ENCODE results near the gene PRRT4. TPM values are rescaled to one million over a fixed set of nuclear protein-coding genes. Genes with fewer than 3 reads are reported as not detected.

PRRT4 gene
- total RNA-seq, 6 experiments from 2014 or later: 0.11 to 0.32 (median 0.18) TPM; not detected in 2

DNA sequence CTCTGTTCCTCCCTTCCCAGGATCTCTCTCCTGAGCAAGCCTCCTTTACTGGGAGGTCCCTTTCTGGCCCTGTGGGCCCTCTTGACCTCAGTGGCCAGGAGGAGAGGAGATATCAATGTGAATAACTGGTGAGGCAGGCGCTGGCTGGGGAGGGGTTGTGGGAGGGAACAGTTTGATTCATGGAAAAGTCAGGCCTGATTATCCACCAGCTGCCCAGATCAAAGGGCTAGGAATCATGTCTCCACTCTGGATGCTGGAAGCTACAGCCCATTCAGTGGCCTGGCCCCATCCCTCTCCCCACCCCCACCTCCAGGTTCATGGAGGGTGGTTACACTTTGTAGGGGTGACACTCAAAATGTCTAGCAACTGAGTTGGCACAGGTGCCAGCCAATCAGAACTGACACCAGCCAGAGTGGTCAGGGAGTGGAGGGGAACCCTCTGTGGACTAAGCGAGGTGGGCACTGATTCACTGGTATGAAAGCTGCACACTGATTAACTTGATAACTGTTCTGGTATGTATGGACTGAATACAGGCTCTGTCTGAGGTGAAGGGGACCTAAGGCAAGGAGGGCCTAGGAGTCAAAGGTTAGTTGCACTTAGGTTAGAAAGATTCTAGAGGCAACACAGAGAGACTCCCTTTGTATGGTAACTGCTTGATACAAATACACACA lies 4.8 kb downstream of the PRRT4 start:
- H3K4me3 ChIP-seq: no peak overlapping the region
- peaks cover 0 to 7% (median 0%) of the 10 kb centered on the region in 4 donors for H3K4me1 ChIP-seq
- H3K27me3 ChIP-seq: peaks cover 0 to under 1% of the 10 kb centered on the region in 2 donors
- TF ChIP-seq POLR2A (IDR thresholded peaks at IDR 0.05) (no peak), CTCF (IDR thresholded peaks at IDR 0.05) (no peak)
- H3K9me3 ChIP-seq: no peaks in the 10 kb centered on the region
- H3K36me3 ChIP-seq: no peaks in the 10 kb centered on the region
- intact Hi-C loops (cut with DNase I): no loop called here
- ATAC-seq: no peak
- no peak overlapping the region for H3K27ac ChIP-seq
- no CpG with 5 or more reads among the region's 2 CpGs for WGBS (ENCODE audit: insufficient coverage, low coverage, low lambda C conversion rate, missing lambda C conversion rate)
- DNase-seq: no peak

GRCh38 chr7:128353610-128354009 lies 7.9 kb downstream of the PRRT4 start:
- WGBS (ENCODE audit: insufficient coverage, low coverage, low lambda C conversion rate, missing lambda C conversion rate): 100% methylated on average over 1 of the region's 1 CpG

DNA sequence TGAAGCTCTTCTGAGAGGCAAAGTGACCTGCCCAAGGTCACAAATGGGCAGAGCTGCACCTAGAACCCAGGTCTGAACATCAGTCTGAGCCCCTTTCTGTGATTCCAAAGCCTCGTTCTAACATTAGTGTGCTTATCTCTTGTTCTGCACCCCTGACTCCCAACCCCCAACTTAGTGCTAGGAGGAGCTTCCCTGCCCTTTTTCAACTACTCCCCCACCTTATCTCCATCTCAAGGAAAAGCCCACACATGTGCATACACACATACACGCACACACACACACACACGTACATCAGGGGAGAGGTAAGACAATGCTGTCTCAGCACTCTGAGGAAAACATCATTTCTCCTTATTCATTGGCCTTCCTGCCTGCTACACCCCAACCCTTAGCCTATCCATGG lies 8.3 kb downstream of the PRRT4 start:
- intact Hi-C loops (cut with DNase I): loop anchor here in 1 of 2 donors (5.0 kb wide), 1 partner anchor 34 kb away; no protein-coding TSS in a partner anchor
- H3K27me3 ChIP-seq: peaks cover 0 to 9% of the 10 kb centered on the region in 2 donors
- H3K27ac ChIP-seq: no peak overlapping the region
- DNase-seq (no peak), ATAC-seq (no peak)
- H3K4me3 ChIP-seq: no peak overlapping the region
- H3K9me3 ChIP-seq: no peaks in the 10 kb centered on the region
- TF ChIP-seq CTCF (IDR thresholded peaks at IDR 0.05): no peak
- H3K4me1 ChIP-seq: peaks cover 0 to 10% (median 0%) of the 10 kb centered on the region in 4 donors
- 63% methylated on average over 3 of the region's 3 CpGs for WGBS (ENCODE audit: insufficient coverage, low coverage, low lambda C conversion rate, missing lambda C conversion rate)
- H3K36me3 ChIP-seq: no peaks in the 10 kb centered on the region

More at GRCh38 chr7:128353610-128354009, 7.9 kb downstream of the PRRT4 start:
- no peaks in the 10 kb centered on the region for H3K9me3 ChIP-seq
- DNase-seq: no peak
- peaks cover 0 to 9% of the 10 kb centered on the region in 2 donors for H3K27me3 ChIP-seq
- no peak overlapping the region for H3K27ac ChIP-seq
- H3K4me3 ChIP-seq: no peak overlapping the region
- ATAC-seq: no peak
- intact Hi-C loops (cut with DNase I): loop anchor here in 1 of 2 donors (5.0 kb wide), 1 partner anchor 34 kb away; no protein-coding TSS in a partner anchor
- TF ChIP-seq CTCF (IDR thresholded peaks at IDR 0.05) (no peak), POLR2A (IDR thresholded peaks at IDR 0.05) (no peak)
- peaks cover 0 to 10% (median 0%) of the 10 kb centered on the region in 4 donors for H3K4me1 ChIP-seq
- no peaks in the 10 kb centered on the region for H3K36me3 ChIP-seq

GRCh38 chr7:128352636-128353035 lies 8.9 kb downstream of the PRRT4 start:
- no peaks in the 10 kb centered on the region for H3K36me3 ChIP-seq
- H3K4me3 ChIP-seq: no peak overlapping the region
- no peak for ATAC-seq
- H3K27ac ChIP-seq: no peak overlapping the region
- TF ChIP-seq CTCF (IDR thresholded peaks at IDR 0.05) (no peak), POLR2A (IDR thresholded peaks at IDR 0.05) (no peak)
- peaks cover 0 to 10% (median 0%) of the 10 kb centered on the region in 4 donors for H3K4me1 ChIP-seq
- WGBS (ENCODE audit: insufficient coverage, low coverage, low lambda C conversion rate, missing lambda C conversion rate): 47% methylated on average over 3 of the region's 8 CpGs
- no peaks in the 10 kb centered on the region for H3K9me3 ChIP-seq
- H3K27me3 ChIP-seq: peaks cover 0 to 9% of the 10 kb centered on the region in 2 donors
- intact Hi-C loops (cut with DNase I): loop anchor here in 1 of 2 donors (5.0 kb wide), 1 partner anchor 35 kb away; no protein-coding TSS in a partner anchor
- no peak for DNase-seq

Data from right lobe of liver (tissue), 6 donors.